ENCODE data around the gene UBAP2. TPM values are rescaled to one million over a fixed set of nuclear protein-coding genes. Genes with fewer than 3 reads are reported as not detected.

Gene UBAP2
- total and polyA plus RNA-seq, 2 donors (not counting 3 experiments of a cell fraction or from before 2014, with no cell fraction given): 43.2 to 55.8 TPM

- Histone ChIP-seq H3K27ac (ENCODE audit: insufficient read depth, low read depth, low read length) (no peak overlapping the region), H3K9me3 (replicated peaks; ENCODE audit: control insufficient read depth, insufficient read depth, low read length) (no peaks in the 10 kb centered on the region), H4K20me1 (replicated peaks; ENCODE audit: control insufficient read depth, extremely low read depth, insufficient read depth, low read length) (no peaks in the 10 kb centered on the region), H3K27me3 (ENCODE audit: control insufficient read depth in 2 of 2, insufficient read depth in 2 of 2, low read length in 2 of 2) (no peaks in the 10 kb centered on the region), H3K9ac (replicated peaks; ENCODE audit: extremely low read depth, insufficient read depth, low read length) (no peak overlapping the region), H3K9me1 (replicated peaks; ENCODE audit: control insufficient read depth, extremely low read depth, insufficient read depth, low read length) (no peaks in the 10 kb centered on the region), H3K4me2 (ENCODE audit: insufficient read depth, low read length) (no peak overlapping the region), H3K4me1 (ENCODE audit: control insufficient read depth, extremely low read depth, insufficient read depth, low read length) (no peaks in the 10 kb centered on the region), H2AFZ (ENCODE audit: low read depth, low read length) (no peak overlapping the region), H3K79me2 (ENCODE audit: control insufficient read depth, insufficient read depth, low read length) (peaks cover 4% of the 10 kb centered on the region), H3K36me3 (ENCODE audit: control insufficient read depth in 2 of 2, extremely low read depth in 1 of 2, insufficient read depth in 2 of 2, low read length in 2 of 2) (peaks cover 8 to 11% of the 10 kb centered on the region in 2 experiments), H3K4me3 (replicated peaks in 1 of 3; ENCODE audit: insufficient read depth in 1 of 3, low read depth in 1 of 3, low read length in 3 of 3) (no peak overlapping the region)
- FAIRE-seq: no peak
- TF ChIP-seq JUN (IDR thresholded peaks at IDR 0.05; ENCODE audit: borderline replicate concordance, insufficient read depth, insufficient read length, low read depth) (no peak), FOS (IDR thresholded peaks at IDR 0.05; ENCODE audit: borderline replicate concordance, insufficient read depth, low read length) (no peak)
- intact Hi-C loops (cut with micrococcal nuclease) (no loop called here), dilution Hi-C loops (cut with MboI; ENCODE audit: extremely low pct_ligation_motif_present, low sequenced_read_pairs) (no loop called here)
- ChIA-PET CTCF (interaction anchor here (1.4 to 1.7 kb wide), 2 partner anchors 15 to 36 kb away, joined by 3 to 4 read pairs; no protein-coding TSS in a partner anchor), POLR2A (no interaction called here)
- no peak for DNase-seq (ENCODE audit: low read depth, low spot score)
- BruUV-seq (replicated peaks): no TSS peak
Observed at GRCh38 chr9:33988219-33988890, 60.3 kb downstream of the UBAP2 start.

- no TSS peak for BruUV-seq (replicated peaks)
- H3K79me2 ChIP-seq (ENCODE audit: control insufficient read depth, insufficient read depth, low read length): no peaks in the 10 kb centered on the region
- TF ChIP-seq EZH2 (IDR thresholded peaks at IDR 0.05; ENCODE audit: borderline replicate concordance, low read depth, low read length, severe bottlenecking): no peak
- TF ChIP-seq POLR2AphosphoS5 (IDR thresholded peaks at IDR 0.05; ENCODE audit: insufficient read depth, low read depth, low read length): no peak
- no peak for TF ChIP-seq FOS (IDR thresholded peaks at IDR 0.05; ENCODE audit: borderline replicate concordance, insufficient read depth, low read length)
- TF ChIP-seq CTCF (IDR thresholded peaks at IDR 0.05; ENCODE audit: extremely low read depth in 1 of 2, insufficient read depth in 1 of 2, low read depth in 1 of 2, low read length in 2 of 2): no peak
- no peak for TF ChIP-seq POLR2A (IDR thresholded peaks at IDR 0.05; ENCODE audit: low read depth, low read length)
- TF ChIP-seq MAX (IDR thresholded peaks at IDR 0.05; ENCODE audit: insufficient read depth, insufficient read length): no peak
- TF ChIP-seq JUN (IDR thresholded peaks at IDR 0.05; ENCODE audit: borderline replicate concordance, insufficient read depth, insufficient read length, low read depth): no peak
- TF ChIP-seq MYC (IDR thresholded peaks at IDR 0.05; ENCODE audit: low read depth, low read length): no peak
- TF ChIP-seq GATA2 (IDR thresholded peaks at IDR 0.05; ENCODE audit: insufficient read depth, insufficient read length, low read depth, low read length): no peak
- H3K9me3 ChIP-seq (replicated peaks; ENCODE audit: control insufficient read depth, insufficient read depth, low read length): no peaks in the 10 kb centered on the region
- peaks cover 0 to 14% of the 10 kb centered on the region in 2 experiments for H3K36me3 ChIP-seq (ENCODE audit: control insufficient read depth in 2 of 2, extremely low read depth in 1 of 2, insufficient read depth in 2 of 2, low read length in 2 of 2)
- DNase-seq (ENCODE audit: low read depth, low spot score) (no peak), FAIRE-seq (no peak)
- CTCF ChIA-PET: interaction anchor here (1.0 kb wide), 1 partner anchor 238 kb away, joined by 4 read pairs; no protein-coding TSS in a partner anchor
- intact Hi-C loops (cut with micrococcal nuclease) (no loop called here), dilution Hi-C loops (cut with MboI; ENCODE audit: extremely low pct_ligation_motif_present, low sequenced_read_pairs) (no loop called here)
- no peak overlapping the region for H3K27ac ChIP-seq (ENCODE audit: insufficient read depth, low read depth, low read length)
- H4K20me1 ChIP-seq (replicated peaks; ENCODE audit: control insufficient read depth, extremely low read depth, insufficient read depth, low read length): no peaks in the 10 kb centered on the region
- no peak overlapping the region for H3K9ac ChIP-seq (replicated peaks; ENCODE audit: extremely low read depth, insufficient read depth, low read length)
- H2AFZ ChIP-seq (ENCODE audit: low read depth, low read length): no peak overlapping the region
- H3K9me1 ChIP-seq (replicated peaks; ENCODE audit: control insufficient read depth, extremely low read depth, insufficient read depth, low read length): no peaks in the 10 kb centered on the region
- no peak overlapping the region for H3K4me2 ChIP-seq (ENCODE audit: insufficient read depth, low read length)
- POLR2A ChIA-PET: no interaction called here
- H3K4me1 ChIP-seq (ENCODE audit: control insufficient read depth, extremely low read depth, insufficient read depth, low read length): no peaks in the 10 kb centered on the region
- H3K27me3 ChIP-seq (ENCODE audit: control insufficient read depth in 2 of 2, insufficient read depth in 2 of 2, low read length in 2 of 2): no peaks in the 10 kb centered on the region
- no peak overlapping the region for H3K4me3 ChIP-seq (replicated peaks in 1 of 3; ENCODE audit: insufficient read depth in 1 of 3, low read depth in 1 of 3, low read length in 3 of 3)
Observed at GRCh38 chr9:33976414-33976813, 72.3 kb downstream of the UBAP2 start.

All from endothelial cell of umbilical vein (primary cell).